Pancreas (tissue), 10 donors: Measurements from ENCODE around the gene ZNF576. TPM values are rescaled to one million over a fixed set of nuclear protein-coding genes. Genes with fewer than 3 reads are reported as not detected.

ENCODE experiments used
- ATAC-seq, 4 donors: fragments of 200-7000 bp; cut with Tn5 transposase; one replicate each; pipeline versions ENCODE4 v1.8.0 to v1.9.1; 2020; ENCODE audit warnings: mild to moderate bottlenecking in 4 of 4, moderate library complexity in 4 of 4
- DNase-seq, 6 donors: peaks; one replicate each; pipeline ENCODE4 v3.0.0-alpha.2; 2020
- FAIRE-seq: peaks from 2 replicates; lab custom pipeline; 2012; peaks lifted over from hg19 to GRCh38; lab: Jason Lieb, UNC
- H3K27ac ChIP-seq, 4 donors: fragments of 200-600 bp; sonication (generic); 1 replicate in 3 of 4; 2 replicates in 1 of 4; pipeline versions ENCODE4 v1.5.0 to v1.8.0; 2020
- H3K27me3 ChIP-seq, 4 donors: fragments of 200-600 bp; one replicate each; pipeline ENCODE4 v1.8.0; 2021
- H3K36me3 ChIP-seq, 3 donors: fragments of 200-600 bp; sonication (generic) in 1 of 3; one replicate each; pipeline versions ENCODE4 v1.5.0 to v1.8.0; 2020 to 2021
- H3K4me1 ChIP-seq, 3 donors: fragments of 200-600 bp; one replicate each; pipeline ENCODE4 v1.8.0; 2021
- H3K4me3 ChIP-seq, 4 donors: fragments of 200-600 bp; sonication (generic) in 2 of 4; one replicate each; pipeline versions ENCODE4 v1.5.0 to v1.8.0; 2020 to 2021
- H3K9me3 ChIP-seq, 4 donors: fragments of 200-600 bp; one replicate each; pipeline ENCODE4 v1.8.0; 2021
- WGBS, 2 donors: extraction: QIAGEN DNeasy Blood & Tissue Kit; methylation state at CpG; one replicate each; pipeline ENCODE4 v1.1.7; 2013; 5-methylcytosine and 5-hydroxymethylcytosine counted together
- intact Hi-C, 3 donors: fragments of 100-400 bp; cut with DNase I; formaldehyde crosslinking; loops; one replicate each; pipeline versions ENCODE4 v1.11.1 to v1.14.2; 2022
- polyA plus RNA-seq, 2 donors: library from polyadenylated mRNA; stranded (reverse); fragments of 200-250 nt; gene quantifications; one replicate each; pipeline ENCODE4 v1.2.3, GENCODE V29; 2013
- total RNA-seq, 6 donors: library from RNA; stranded (reverse); fragmentation: NEBNext Ultra II Directional in 4 of 6; extraction: Animal tissue kit (Norgen Biotek cat#: 25700) in 4 of 6; gene quantifications; one replicate each; pipeline versions ENCODE4 v1.2.1 to v1.2.4, GENCODE V29; 2021 to 2023
- TF ChIP-seq, protein P1 (sequence below), 4 donors: fragments of 200-600 bp; sonication (generic) in 3 of 4; IDR thresholded peaks; one replicate each; pipeline versions ENCODE4 v1.5.0 to v1.8.0; 2021; ENCODE audit warnings: antibody characterized with exemption in 4 of 4
- donor health status: healthy with polysubstance abuse.
- donor health status: DM: no; HTN: no; CAD: no; lungs with moderate emphysema.
- donor health status: DM: no; HTN: no; CAD: no.
- donor health status: control.
- donor health status: control.
- donor health status: Bipolar disorder and iron deficiency.
- donor health status: DM: yes; HTN: yes; CAD: no.
- donor health status: DM: no; HTN: no; CAD: no.
- donor health status: DM: no; HTN: no; CAD: no.
- donor health status: DM: yes; HTN: yes; CAD: no.

ZNF576 gene
- total and polyA plus RNA-seq, 8 donors = 5.2 to 8.6 (median 6.7) TPM

- Histone ChIP-seq H3K4me1 (no peaks in the 10 kb centered on the region), H3K4me3 (no peak within 1 kb of the TSS), H3K27me3 (no peaks in the 10 kb centered on the region), H3K36me3 (peaks cover 0 to 6% (median 6%) of the 10 kb centered on the region in 3 donors), H3K9me3 (no peaks in the 10 kb centered on the region), H3K27ac (no peak within 1 kb of the TSS)
- FAIRE-seq (no peak), ATAC-seq (no peak), DNase-seq (peak in 1 of 6 donors; percentile 54)
- 93% methylated on average over 3 of the region's 3 CpGs for WGBS, 2 donors
- intact Hi-C loops = no loop called here
- TF ChIP-seq, protein P1, sequence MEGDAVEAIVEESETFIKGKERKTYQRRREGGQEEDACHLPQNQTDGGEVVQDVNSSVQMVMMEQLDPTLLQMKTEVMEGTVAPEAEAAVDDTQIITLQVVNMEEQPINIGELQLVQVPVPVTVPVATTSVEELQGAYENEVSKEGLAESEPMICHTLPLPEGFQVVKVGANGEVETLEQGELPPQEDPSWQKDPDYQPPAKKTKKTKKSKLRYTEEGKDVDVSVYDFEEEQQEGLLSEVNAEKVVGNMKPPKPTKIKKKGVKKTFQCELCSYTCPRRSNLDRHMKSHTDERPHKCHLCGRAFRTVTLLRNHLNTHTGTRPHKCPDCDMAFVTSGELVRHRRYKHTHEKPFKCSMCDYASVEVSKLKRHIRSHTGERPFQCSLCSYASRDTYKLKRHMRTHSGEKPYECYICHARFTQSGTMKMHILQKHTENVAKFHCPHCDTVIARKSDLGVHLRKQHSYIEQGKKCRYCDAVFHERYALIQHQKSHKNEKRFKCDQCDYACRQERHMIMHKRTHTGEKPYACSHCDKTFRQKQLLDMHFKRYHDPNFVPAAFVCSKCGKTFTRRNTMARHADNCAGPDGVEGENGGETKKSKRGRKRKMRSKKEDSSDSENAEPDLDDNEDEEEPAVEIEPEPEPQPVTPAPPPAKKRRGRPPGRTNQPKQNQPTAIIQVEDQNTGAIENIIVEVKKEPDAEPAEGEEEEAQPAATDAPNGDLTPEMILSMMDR (IDR thresholded peaks at IDR 0.05) = no peak
Observed at GRCh38 chr19:43611788-43612187, 15.4 kb downstream of the ZNF576 start, which contains the start of gene SRRM5. SRRM5 (plus strand) TSS chr19:43612088; CDS start chr19:43612122, 34 bp downstream.

DNA sequence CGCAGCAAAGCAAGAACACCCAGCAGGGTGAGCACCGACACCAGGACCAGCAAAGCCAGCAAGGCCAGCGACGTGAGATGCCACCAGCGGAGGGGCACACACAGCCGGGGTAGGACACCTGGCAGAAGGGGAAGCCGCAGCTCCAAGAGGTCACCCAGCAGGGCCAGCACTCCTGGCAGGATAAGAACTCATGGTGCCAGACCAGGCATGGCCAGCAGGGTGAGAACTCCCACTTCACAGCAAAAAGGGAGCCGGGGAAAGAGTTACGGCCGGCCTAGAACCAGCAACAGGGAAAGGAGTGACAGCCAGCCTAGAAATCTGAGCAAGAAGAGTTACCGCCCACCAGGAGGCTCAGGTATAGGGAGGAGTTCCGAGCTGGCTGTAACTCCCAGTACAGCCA is 16.0 kb downstream of the ZNF576 start:
- intact Hi-C loops = no loop called here
- Histone ChIP-seq H3K27ac (no peak overlapping the region), H3K4me1 (no peaks in the 10 kb centered on the region), H3K36me3 (peaks cover 0 to 6% (median 6%) of the 10 kb centered on the region in 3 donors), H3K4me3 (no peak overlapping the region), H3K9me3 (no peaks in the 10 kb centered on the region), H3K27me3 (no peaks in the 10 kb centered on the region)
- ATAC-seq (no peak), FAIRE-seq (no peak), DNase-seq (peak in 1 of 6 donors; percentile 35)
- TF ChIP-seq, protein P1 (IDR thresholded peaks at IDR 0.05) = no peak
- WGBS, 2 donors = 96% methylated on average over 12 of the region's 12 CpGs

DNA sequence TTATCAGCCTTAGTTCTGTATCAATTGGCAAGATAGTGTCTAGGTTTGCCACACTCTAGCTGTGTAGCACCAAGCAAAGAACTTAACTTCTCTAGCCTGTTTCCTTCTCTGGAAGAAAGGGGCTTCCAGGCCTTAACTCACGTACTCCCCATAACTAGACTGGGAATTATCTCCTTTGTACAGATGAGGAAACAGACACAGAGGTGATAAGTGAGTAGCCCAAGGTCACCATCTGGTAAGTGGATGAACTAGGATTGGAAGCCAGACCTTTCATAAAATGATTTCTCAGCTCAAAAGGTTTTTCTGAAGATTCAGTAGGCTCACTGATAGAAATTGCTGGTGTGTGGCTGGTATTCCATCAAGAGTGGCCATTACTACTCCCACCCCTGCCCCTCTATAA is 19.9 kb downstream of the ZNF576 start:
- TF ChIP-seq, protein P1 (IDR thresholded peaks at IDR 0.05) = no peak
- Histone ChIP-seq H3K9me3 (no peaks in the 10 kb centered on the region), H3K4me3 (no peak overlapping the region), H3K27ac (no peak overlapping the region), H3K4me1 (peaks cover 0 to 7% (median 0%) of the 10 kb centered on the region in 3 donors), H3K27me3 (no peaks in the 10 kb centered on the region), H3K36me3 (peaks cover 0 to 6% (median 6%) of the 10 kb centered on the region in 3 donors)
- ATAC-seq = no peak
- DNase-seq = no peak
- no peak for FAIRE-seq
- intact Hi-C loops = no loop called here
- 30 to 38% methylated on average over 1 of the region's 1 CpG for WGBS, 2 donors

DNA sequence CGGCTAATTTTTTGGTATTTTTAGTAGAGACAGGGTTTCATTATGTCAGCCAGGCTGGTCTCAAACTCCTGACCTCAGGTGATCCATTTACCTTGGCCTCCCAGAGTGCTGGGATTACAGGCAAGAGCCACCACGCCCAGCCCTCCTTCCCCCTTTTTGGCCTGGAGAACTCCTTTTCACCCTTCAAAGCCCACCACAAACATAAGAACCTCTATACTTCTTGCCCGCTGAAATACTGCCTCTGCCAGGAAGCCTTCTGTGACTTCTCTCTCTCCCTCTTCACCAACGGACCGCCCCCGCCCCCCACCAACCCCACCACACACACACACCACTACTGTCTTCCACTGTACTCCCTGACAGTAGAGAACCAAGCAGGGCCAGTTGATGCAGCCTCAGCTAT is 20.6 kb downstream of the ZNF576 start:
- TF ChIP-seq, protein P1 (IDR thresholded peaks at IDR 0.05) = no peak
- Histone ChIP-seq H3K9me3 (no peaks in the 10 kb centered on the region), H3K36me3 (peaks cover 0 to 6% (median 3%) of the 10 kb centered on the region in 3 donors), H3K4me1 (peaks cover 0 to 7% (median 0%) of the 10 kb centered on the region in 3 donors), H3K27me3 (no peaks in the 10 kb centered on the region), H3K4me3 (no peak overlapping the region), H3K27ac (no peak overlapping the region)
- DNase-seq (peak in 1 of 6 donors; percentile 8), ATAC-seq (no peak), FAIRE-seq (no peak)
- intact Hi-C loops = no loop called here
- 90 to 92% methylated on average over 6 of the region's 6 CpGs for WGBS, 2 donors

DNA sequence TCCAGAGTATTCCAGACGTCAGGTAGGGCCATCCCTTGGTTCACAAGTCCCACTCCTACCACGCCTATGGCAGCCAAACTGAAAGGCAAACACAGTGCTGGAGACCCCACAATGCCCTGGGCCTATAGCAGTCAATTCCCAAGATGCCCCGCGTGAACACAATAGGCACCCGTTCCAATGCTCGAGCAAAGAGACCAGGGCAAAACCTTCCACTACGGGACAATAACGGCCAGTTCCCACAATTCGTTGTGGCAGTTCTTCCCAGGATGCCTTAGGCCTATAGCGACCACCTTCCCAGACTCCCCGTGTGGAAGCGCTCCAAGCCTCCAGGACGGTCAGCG is 22.5 kb downstream of the ZNF576 start:
- Histone ChIP-seq H3K27me3 (no peaks in the 10 kb centered on the region), H3K4me1 (peaks cover 0 to 7% (median 0%) of the 10 kb centered on the region in 3 donors), H3K9me3 (no peaks in the 10 kb centered on the region), H3K36me3 (no peaks in the 10 kb centered on the region), H3K4me3 (peak overlapping the region; percentile 69 to 80 (median 70)), H3K27ac (peak overlapping the region; percentile 90 to 94 (median 91))
- no peak for FAIRE-seq
- intact Hi-C loops = no loop called here
- peak; percentile 7 to 34 (median 26) for ATAC-seq
- TF ChIP-seq, protein P1 (IDR thresholded peaks at IDR 0.05) = no peak
- DNase-seq = peak in 2 of 6 donors; percentile 13 to 30
- 1% methylated on average over 14 of the region's 14 CpGs for WGBS, 2 donors
